Panc1 (cell line): ENCODE results near the gene CCDC92B. TPM values are rescaled to one million over a fixed set of nuclear protein-coding genes. Genes with fewer than 3 reads are reported as not detected.

Source experiments
- ATAC-seq: fragments of 200-7000 bp; cut with Tn5 transposase; 2 replicates; pipeline ENCODE4 v1.9.1; 2020; ENCODE audit warnings: mild to moderate bottlenecking, moderate library complexity
- BruUV-seq: library from RNA; stranded (reverse); fragments of 400-500 nt; replicated peaks from 2 replicates; lab custom pipeline; 2021; lab: Mats Ljungman, UMichigan
- CTCF ChIA-PET: fragments of 300-600 bp; sonication (Branson Sonifier 250); formaldehyde crosslinking; loops from one replicate; lab custom pipeline; 2022; ENCODE audit warnings: antibody characterized with exemption; lab: Charles Lee
- POLR2A ChIA-PET: fragments of 300-600 bp; sonication (Branson Sonifier 250); formaldehyde crosslinking; loops from one replicate; lab custom pipeline; 2022; ENCODE audit warnings: antibody characterized with exemption; lab: Charles Lee
- DNase-seq: peaks from one replicate; pipeline ENCODE4 v3.0.0-alpha.2; 2010; ENCODE audit warnings: low read depth, low spot score
- H3K27ac ChIP-seq: 2 replicates; pipeline ENCODE4 v1.5.1; 2011; ENCODE audit warnings: mild to moderate bottlenecking, low read length, inconsistent platforms
- H3K27me3 ChIP-seq: fragments of 200-500 bp; sonication (Bioruptor generic); 2 replicates; pipeline ENCODE4 v1.6.0; 2014; ENCODE audit warnings: low read length, inconsistent platforms; ENCODE audit not compliant: control insufficient read depth, insufficient read depth
- H3K36me3 ChIP-seq: fragments of 200-500 bp; sonication (Bioruptor generic); 2 replicates; pipeline ENCODE4 v1.5.1; 2014; ENCODE audit warnings: inconsistent platforms, mild to moderate bottlenecking, low read length, moderate library complexity; ENCODE audit not compliant: control insufficient read depth, insufficient read depth
- H3K4me1 ChIP-seq: 2 replicates; pipeline ENCODE4 v1.5.1; 2011; ENCODE audit warnings: inconsistent platforms, mild to moderate bottlenecking, low read length, moderate library complexity; ENCODE audit not compliant: control insufficient read depth, insufficient read depth
- H3K4me3 ChIP-seq, 2 experiments: 2 replicates each; pipeline ENCODE4 v1.5.1; 2011 to 2012; ENCODE audit warnings: low read depth in 2 of 2, low read length in 2 of 2, mild to moderate bottlenecking in 2 of 2, inconsistent platforms in 1 of 2, moderate library complexity in 1 of 2
- H3K9me3 ChIP-seq: fragments of 200-500 bp; sonication (Bioruptor generic); 2 replicates; pipeline ENCODE4 v1.5.1; 2014; ENCODE audit warnings: low read depth, mild to moderate bottlenecking, inconsistent platforms, low read length, moderate library complexity; ENCODE audit not compliant: control insufficient read depth, insufficient read depth
- CTCF ChIP-seq: fragments of 450-650 bp; IDR thresholded peaks from 2 replicates; pipeline ENCODE4 v1.5.1; 2017; ENCODE audit warnings: mild to moderate bottlenecking
- POLR2AphosphoS5 ChIP-seq: IDR thresholded peaks from 2 replicates; pipeline ENCODE4 v1.6.1; 2012; ENCODE audit warnings: mild to moderate bottlenecking, low read depth, low read length, moderate library complexity
- REST ChIP-seq, 2 experiments: IDR thresholded peaks; 2 replicates each; pipeline ENCODE4 v1.6.1; 2011 to 2012; ENCODE audit warnings: low read depth in 2 of 2, control low read depth in 1 of 2, low read length in 1 of 2, mild to moderate bottlenecking in 1 of 2, moderate library complexity in 1 of 2; ENCODE audit not compliant: insufficient read depth in 1 of 2
- SIN3A ChIP-seq: IDR thresholded peaks from 2 replicates; pipeline ENCODE4 v1.6.1; 2012; ENCODE audit warnings: low read depth, mild to moderate bottlenecking, low read length, moderate library complexity, borderline replicate concordance; ENCODE audit not compliant: insufficient read depth
- TCF7L2 ChIP-seq: IDR thresholded peaks from 2 replicates; pipeline ENCODE4 v1.6.1; 2011; ENCODE audit warnings: mild to moderate bottlenecking, low read depth, low read length, inconsistent platforms
- in situ Hi-C: cut with HindIII; loops from 2 replicates; pipeline ENCODE4 v1.10.0; 2016; ENCODE audit warnings: low sequenced_read_pairs, low pct_unique_long_range_greater_than_20kb
- intact Hi-C: fragments of 100-400 bp; cut with micrococcal nuclease; formaldehyde crosslinking; loops from one replicate; pipeline ENCODE4 v1.10.0; 2022; ENCODE audit not compliant: unreplicated experiment
- total RNA-seq: library from RNA; stranded (reverse); gene quantifications from one replicate; pipeline ENCODE4 v1.2.1, GENCODE V29; 2021; ENCODE audit not compliant: unreplicated experiment

CCDC92B gene
- total RNA-seq, 1 experiment from 2014 or later = 0.51 TPM

GRCh38 chr17:2770129-2770528 is 20.7 kb upstream of the CCDC92B start:
- POLR2A ChIA-PET = no interaction called here
- no TSS peak for BruUV-seq
- H3K9me3 ChIP-seq = no peaks in the 10 kb centered on the region
- CTCF ChIA-PET = no interaction called here
- intact Hi-C loops = no loop called here
- no peak overlapping the region for H3K27ac ChIP-seq
- in situ Hi-C loops = no loop called here
- TF ChIP-seq TCF7L2 (no peak), CTCF (no peak), SIN3A (no peak), REST (IDR thresholded peaks at IDR 0.05; ENCODE audit: insufficient read depth in 1 of 2, low read depth in 2 of 2, low read length in 1 of 2) (no peak), POLR2AphosphoS5 (no peak)
- no peaks in the 10 kb centered on the region for H3K36me3 ChIP-seq
- no peak for DNase-seq
- H3K27me3 ChIP-seq = 0 out of 2 replicates have a peak, but pooled peaks cover 2% of the 10 kb centered on the region
- no peak for ATAC-seq
- H3K4me3 ChIP-seq = no peak overlapping the region
- no peaks in the 10 kb centered on the region for H3K4me1 ChIP-seq

- TF ChIP-seq REST (IDR thresholded peaks at IDR 0.05; ENCODE audit: insufficient read depth in 1 of 2, low read depth in 2 of 2, low read length in 1 of 2) = no peak
- no peak for TF ChIP-seq TCF7L2
- no peak for TF ChIP-seq CTCF
- TF ChIP-seq POLR2AphosphoS5 = no peak
- no peak for TF ChIP-seq SIN3A
- no peak overlapping the region for H3K27ac ChIP-seq
- BruUV-seq = no TSS peak
- intact Hi-C loops (no loop called here), in situ Hi-C loops (no loop called here)
- no peaks in the 10 kb centered on the region for H3K36me3 ChIP-seq
- H3K4me3 ChIP-seq = no peak overlapping the region
- POLR2A ChIA-PET = no interaction called here
- DNase-seq = no peak
- H3K4me1 ChIP-seq = no peaks in the 10 kb centered on the region
- CTCF ChIA-PET = no interaction called here
- no peaks in the 10 kb centered on the region; the same call in 1 of the 2 replicates for H3K27me3 ChIP-seq
- H3K9me3 ChIP-seq = no peaks in the 10 kb centered on the region
- ATAC-seq = no peak
Observed at GRCh38 chr17:2758870-2759269, 9.4 kb upstream of the CCDC92B start.
